ENCODE data around the gene ODAD3.

The ODAD3 gene

DNA sequence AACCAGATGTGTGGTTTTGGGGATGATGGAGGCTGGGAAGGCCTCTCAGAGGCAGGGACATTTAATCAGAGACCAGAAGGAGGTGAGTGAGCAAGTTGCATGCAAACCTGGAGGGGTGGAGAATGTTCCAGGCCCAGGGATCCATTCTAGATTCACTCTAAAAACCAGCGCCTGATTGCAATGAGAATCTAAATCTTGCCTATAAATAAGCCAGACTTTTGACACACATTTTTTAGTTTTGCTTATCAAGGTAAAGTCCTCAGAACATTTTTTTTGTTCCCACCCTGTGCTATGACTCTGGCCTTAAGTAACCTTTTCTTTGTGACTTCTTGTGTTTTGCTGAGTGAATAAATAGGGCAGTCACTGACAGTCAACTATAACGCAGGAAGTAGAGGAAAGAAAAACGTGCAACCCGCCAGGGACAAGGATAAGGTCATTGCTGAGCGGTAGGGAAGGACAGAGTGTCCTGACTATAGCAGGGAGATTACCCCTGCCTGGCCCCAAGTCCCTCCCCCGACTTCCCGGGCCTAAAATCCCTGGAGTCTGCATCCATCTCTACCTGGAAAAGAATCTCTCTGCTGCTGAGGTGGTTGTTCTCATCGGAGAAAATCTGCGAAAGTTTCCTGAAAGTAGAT is 30.2 kb downstream of the ODAD3 start:
- Histone ChIP-seq H3K4me2 (ENCODE audit: low read depth, low read length, poor library complexity, severe bottlenecking) (no peak overlapping the region), H3K27ac (ENCODE audit: low read depth, low read length) (no peak overlapping the region), H3F3A (ENCODE audit: insufficient read depth) (no peaks in the 10 kb centered on the region), H4K20me1 (ENCODE audit: low read depth, low read length) (no peaks in the 10 kb centered on the region), H2AFZ (ENCODE audit: low read depth, low read length, severe bottlenecking) (no peak overlapping the region), H3K79me2 (ENCODE audit: insufficient read depth, low read length) (no peaks in the 10 kb centered on the region), H3K4me3 (ENCODE audit: insufficient read depth, low read length, poor library complexity, severe bottlenecking) (no peak overlapping the region), H3K9ac (ENCODE audit: low read length) (no peak overlapping the region), H3K36me3 (ENCODE audit: low read length) (no peaks in the 10 kb centered on the region), H3K9me3 (ENCODE audit: insufficient read depth, low read length) (no peaks in the 10 kb centered on the region), H3K9me2 (replicated peaks; ENCODE audit: insufficient read depth, low read length) (no peaks in the 10 kb centered on the region), H3K27me3 (ENCODE audit: low read length) (no peaks in the 10 kb centered on the region)
- no peak for TF ChIP-seq EZH2phosphoT487 (conservative IDR thresholded peaks at IDR 0.05; ENCODE audit: low read length)
- TF ChIP-seq, protein P1, sequence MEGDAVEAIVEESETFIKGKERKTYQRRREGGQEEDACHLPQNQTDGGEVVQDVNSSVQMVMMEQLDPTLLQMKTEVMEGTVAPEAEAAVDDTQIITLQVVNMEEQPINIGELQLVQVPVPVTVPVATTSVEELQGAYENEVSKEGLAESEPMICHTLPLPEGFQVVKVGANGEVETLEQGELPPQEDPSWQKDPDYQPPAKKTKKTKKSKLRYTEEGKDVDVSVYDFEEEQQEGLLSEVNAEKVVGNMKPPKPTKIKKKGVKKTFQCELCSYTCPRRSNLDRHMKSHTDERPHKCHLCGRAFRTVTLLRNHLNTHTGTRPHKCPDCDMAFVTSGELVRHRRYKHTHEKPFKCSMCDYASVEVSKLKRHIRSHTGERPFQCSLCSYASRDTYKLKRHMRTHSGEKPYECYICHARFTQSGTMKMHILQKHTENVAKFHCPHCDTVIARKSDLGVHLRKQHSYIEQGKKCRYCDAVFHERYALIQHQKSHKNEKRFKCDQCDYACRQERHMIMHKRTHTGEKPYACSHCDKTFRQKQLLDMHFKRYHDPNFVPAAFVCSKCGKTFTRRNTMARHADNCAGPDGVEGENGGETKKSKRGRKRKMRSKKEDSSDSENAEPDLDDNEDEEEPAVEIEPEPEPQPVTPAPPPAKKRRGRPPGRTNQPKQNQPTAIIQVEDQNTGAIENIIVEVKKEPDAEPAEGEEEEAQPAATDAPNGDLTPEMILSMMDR (IDR thresholded peaks at IDR 0.05; ENCODE audit: insufficient read depth, low read length, poor library complexity, severe bottlenecking): no peak

DNA sequence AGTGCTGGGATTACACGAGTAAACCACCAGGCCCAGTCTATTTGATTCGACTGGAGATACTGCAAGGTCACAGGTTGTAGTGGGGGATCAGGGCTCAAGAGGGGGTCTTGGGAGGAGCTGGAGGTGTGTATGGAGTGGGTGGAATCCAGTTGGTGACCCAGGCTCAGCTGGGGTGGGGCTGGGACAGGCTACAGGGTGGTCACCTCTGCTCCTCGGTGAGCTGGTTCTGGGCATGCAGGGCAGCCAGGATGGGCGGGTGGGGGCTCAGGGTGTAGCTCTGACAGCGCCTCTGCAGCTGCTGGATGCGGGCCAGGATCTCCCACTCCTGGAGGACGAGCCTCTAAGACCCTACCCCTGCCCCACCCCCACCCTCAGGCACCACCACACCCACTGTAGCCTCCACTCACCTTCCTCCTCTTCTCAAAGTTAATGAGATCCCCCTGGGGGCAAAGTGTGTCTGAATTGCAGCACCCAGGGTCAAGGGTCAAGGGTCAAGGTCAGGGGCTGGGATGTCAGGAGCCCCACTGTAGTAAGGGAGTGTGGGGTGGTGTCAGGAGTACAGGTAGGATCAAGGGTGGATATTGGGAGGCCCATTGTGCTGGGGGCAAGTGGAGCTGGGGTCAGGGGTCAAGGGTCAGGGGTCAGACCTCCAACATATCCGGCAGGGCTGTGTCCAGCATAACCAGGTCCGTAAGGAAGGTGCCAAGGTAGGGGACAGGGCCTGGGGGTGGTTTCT is 32.9 kb downstream of the ODAD3 start:
- Histone ChIP-seq H3K9ac (ENCODE audit: low read length) (no peak overlapping the region), H4K20me1 (ENCODE audit: low read depth, low read length) (no peaks in the 10 kb centered on the region), H3K27ac (ENCODE audit: low read depth, low read length) (no peak overlapping the region), H3K4me3 (ENCODE audit: insufficient read depth, low read length, poor library complexity, severe bottlenecking) (no peak overlapping the region), H3K4me2 (ENCODE audit: low read depth, low read length, poor library complexity, severe bottlenecking) (no peak overlapping the region), H3K27me3 (ENCODE audit: low read length) (no peaks in the 10 kb centered on the region), H3K9me3 (ENCODE audit: insufficient read depth, low read length) (no peaks in the 10 kb centered on the region), H3K79me2 (ENCODE audit: insufficient read depth, low read length) (no peaks in the 10 kb centered on the region), H3F3A (ENCODE audit: insufficient read depth) (no peaks in the 10 kb centered on the region), H3K36me3 (ENCODE audit: low read length) (no peaks in the 10 kb centered on the region), H3K9me2 (replicated peaks; ENCODE audit: insufficient read depth, low read length) (no peaks in the 10 kb centered on the region), H2AFZ (ENCODE audit: low read depth, low read length, severe bottlenecking) (no peak overlapping the region)
- no peak for TF ChIP-seq EZH2phosphoT487 (conservative IDR thresholded peaks at IDR 0.05; ENCODE audit: low read length)

DNA sequence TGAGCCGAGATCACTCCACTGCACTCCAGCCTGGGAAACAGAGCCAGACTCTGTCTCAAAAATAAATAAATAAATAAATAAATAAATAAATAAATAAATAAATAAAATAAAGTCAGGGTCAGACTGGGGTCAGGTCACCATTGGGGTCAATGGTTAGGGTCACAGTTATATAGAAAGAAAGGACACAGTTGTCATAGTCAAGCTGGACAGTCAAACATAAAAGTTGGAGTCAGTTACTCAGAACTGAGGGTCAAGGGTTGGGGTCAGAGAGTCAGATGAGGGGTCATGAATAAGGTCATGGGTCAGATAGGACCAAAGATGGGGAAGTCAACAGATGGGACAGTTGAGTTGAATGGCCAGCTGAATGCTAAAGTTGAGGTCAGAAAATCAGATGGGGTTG is 34.1 kb downstream of the ODAD3 start:
- Histone ChIP-seq H3K9me2 (replicated peaks; ENCODE audit: insufficient read depth, low read length) (no peaks in the 10 kb centered on the region), H3K27me3 (ENCODE audit: low read length) (no peaks in the 10 kb centered on the region), H2AFZ (ENCODE audit: low read depth, low read length, severe bottlenecking) (no peak overlapping the region), H3K27ac (ENCODE audit: low read depth, low read length) (no peak overlapping the region), H4K20me1 (ENCODE audit: low read depth, low read length) (no peaks in the 10 kb centered on the region), H3K4me2 (ENCODE audit: low read depth, low read length, poor library complexity, severe bottlenecking) (no peak overlapping the region), H3K79me2 (ENCODE audit: insufficient read depth, low read length) (no peaks in the 10 kb centered on the region), H3F3A (ENCODE audit: insufficient read depth) (no peaks in the 10 kb centered on the region), H3K36me3 (ENCODE audit: low read length) (no peaks in the 10 kb centered on the region), H3K9ac (ENCODE audit: low read length) (no peak overlapping the region), H3K9me3 (ENCODE audit: insufficient read depth, low read length) (no peaks in the 10 kb centered on the region), H3K4me3 (ENCODE audit: insufficient read depth, low read length, poor library complexity, severe bottlenecking) (no peak overlapping the region)
- TF ChIP-seq, protein P1 (IDR thresholded peaks at IDR 0.05; ENCODE audit: insufficient read depth, low read length, poor library complexity, severe bottlenecking): no peak
- TF ChIP-seq EZH2phosphoT487 (conservative IDR thresholded peaks at IDR 0.05; ENCODE audit: low read length): no peak

DNA sequence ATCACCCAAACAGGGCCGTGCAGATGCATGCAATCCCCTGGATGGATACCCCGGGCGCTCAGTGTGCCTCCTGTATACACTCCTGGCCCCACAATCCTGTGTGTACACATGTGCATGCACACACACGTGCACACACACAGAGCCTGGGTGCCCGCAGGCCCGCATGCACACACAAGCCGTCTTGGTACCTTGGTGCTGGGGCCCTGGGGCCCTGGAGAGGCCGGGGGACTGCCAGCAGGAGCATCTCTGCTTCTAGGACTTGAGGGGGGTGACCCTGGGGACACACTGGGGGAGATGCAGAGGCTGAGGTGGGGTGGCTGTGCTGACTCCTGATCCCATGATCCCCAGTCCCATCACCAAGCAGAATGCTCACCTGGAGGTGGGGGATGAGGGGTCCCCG is 35.3 kb downstream of the ODAD3 start:
- Histone ChIP-seq H3F3A (ENCODE audit: insufficient read depth) (no peaks in the 10 kb centered on the region), H3K9ac (ENCODE audit: low read length) (no peak overlapping the region), H3K79me2 (ENCODE audit: insufficient read depth, low read length) (no peaks in the 10 kb centered on the region), H3K4me2 (ENCODE audit: low read depth, low read length, poor library complexity, severe bottlenecking) (no peak overlapping the region), H3K9me2 (replicated peaks; ENCODE audit: insufficient read depth, low read length) (no peaks in the 10 kb centered on the region), H3K36me3 (ENCODE audit: low read length) (no peaks in the 10 kb centered on the region), H3K27me3 (ENCODE audit: low read length) (no peaks in the 10 kb centered on the region), H3K9me3 (ENCODE audit: insufficient read depth, low read length) (no peaks in the 10 kb centered on the region), H4K20me1 (ENCODE audit: low read depth, low read length) (no peaks in the 10 kb centered on the region), H3K4me3 (ENCODE audit: insufficient read depth, low read length, poor library complexity, severe bottlenecking) (no peak overlapping the region), H2AFZ (ENCODE audit: low read depth, low read length, severe bottlenecking) (no peak overlapping the region), H3K27ac (ENCODE audit: low read depth, low read length) (no peak overlapping the region)
- no peak for TF ChIP-seq EZH2phosphoT487 (conservative IDR thresholded peaks at IDR 0.05; ENCODE audit: low read length)
- TF ChIP-seq, protein P1 (IDR thresholded peaks at IDR 0.05; ENCODE audit: insufficient read depth, low read length, poor library complexity, severe bottlenecking): no peak
